Immature natural killer cell (primary cell): ENCODE data around the gene KLHL20. TPM values are rescaled to one million over a fixed set of nuclear protein-coding genes. Genes with fewer than 3 reads are reported as not detected.
"Not testable (repeated sequence)": the region's sequence is repeated elsewhere in the genome, so short reads cannot be mapped to it uniquely, and the experiment has no call there.

Experiments
- DNase-seq, 3 donors: peaks; one replicate each; pipeline ENCODE4 v3.0.0; 2022; ENCODE audit warnings: mixed read lengths in 1 of 3
- H3K27ac Mint-ChIP-seq, 6 donors: one replicate each; pipeline ENCODE4 v1.8.0; 2020; ENCODE audit warnings: mixed read lengths in 6 of 6, mild to moderate bottlenecking in 5 of 6, inconsistent platforms in 4 of 6, moderate library complexity in 3 of 6
- H3K27me3 Mint-ChIP-seq, 3 donors: one replicate each; pipeline ENCODE4 v1.8.0; 2020 to 2021; ENCODE audit warnings: low read depth in 3 of 3, mild to moderate bottlenecking in 3 of 3, mixed read lengths in 3 of 3, moderate library complexity in 3 of 3, inconsistent platforms in 1 of 3
- H3K36me3 Mint-ChIP-seq, 3 donors: one replicate each; pipeline ENCODE4 v1.8.0; 2020; ENCODE audit warnings: mixed read lengths in 3 of 3, inconsistent platforms in 2 of 3, mild to moderate bottlenecking in 2 of 3
- H3K4me1 Mint-ChIP-seq, 2 donors: one replicate each; pipeline ENCODE4 v1.8.0; 2020; ENCODE audit warnings: inconsistent platforms in 2 of 2, mild to moderate bottlenecking in 2 of 2, mixed read lengths in 2 of 2, moderate library complexity in 1 of 2
- H3K4me3 Mint-ChIP-seq, 5 donors: one replicate each; pipeline ENCODE4 v1.8.0; 2020; ENCODE audit warnings: mild to moderate bottlenecking in 5 of 5, mixed read lengths in 5 of 5, inconsistent platforms in 3 of 5, moderate library complexity in 3 of 5
- H3K9me3 Mint-ChIP-seq, 6 donors: one replicate each; pipeline ENCODE4 v1.8.0; 2020; ENCODE audit warnings: mild to moderate bottlenecking in 6 of 6, mixed read lengths in 6 of 6, inconsistent platforms in 4 of 6, moderate library complexity in 3 of 6
- polyA plus RNA-seq, 3 donors: library from polyadenylated mRNA; unstranded; fragments of 300-500 nt; fragmentation: Illumina TruSeq; gene quantifications; one replicate each; pipeline ENCODE4 v1.2.3, GENCODE V29; 2021

Gene KLHL20
- polyA plus RNA-seq, 3 donors from 2014 or later = 13.2 to 19.3 (median 16.6) TPM

- peaks cover 0 to 6% (median 0%) of the 10 kb centered on the region in 6 donors for H3K9me3 Mint-ChIP-seq
- peaks cover 9 to 32% (median 29%) of the 10 kb centered on the region in 3 donors for H3K36me3 Mint-ChIP-seq
- H3K4me3 Mint-ChIP-seq = no peak overlapping the region
- DNase-seq = no peak
- H3K27me3 Mint-ChIP-seq = no peaks in the 10 kb centered on the region
- no peak overlapping the region for H3K27ac Mint-ChIP-seq
- H3K4me1 Mint-ChIP-seq = no peaks in the 10 kb centered on the region
These were observed 53.4 kb downstream of the KLHL20 start for GRCh38 chr1:173768206-173768605.

- Mint-ChIP-seq H3K36me3 (peaks cover 9 to 26% (median 25%) of the 10 kb centered on the region in 3 donors), H3K4me3 (no peak overlapping the region), H3K27ac (peak overlapping the region in 2 of 6 donors; percentile 8 to 53), H3K9me3 (peaks cover 0 to 4% (median 0%) of the 10 kb centered on the region in 6 donors), H3K4me1 (no peaks in the 10 kb centered on the region), H3K27me3 (no peaks in the 10 kb centered on the region)
- DNase-seq = no peak
These were observed 54.0 kb downstream of the KLHL20 start for GRCh38 chr1:173768827-173769226.

- H3K27me3 Mint-ChIP-seq, H3K4me1 Mint-ChIP-seq, H3K9me3 Mint-ChIP-seq, H3K4me3 Mint-ChIP-seq, DNase-seq: not testable (repeated sequence)
- H3K36me3 Mint-ChIP-seq = peaks cover 7 to 24% (median 14%) of the 10 kb centered on the region in 3 donors
- H3K27ac Mint-ChIP-seq = peak overlapping the region in 2 of 6 donors; percentile 14 to 28
These were observed 55.5 kb downstream of the KLHL20 start for GRCh38 chr1:173770330-173770729.

GRCh38 chr1:173771560-173771959, 56.8 kb downstream of the KLHL20 start:
- no peak for DNase-seq
- Mint-ChIP-seq H3K4me3 (no peak overlapping the region), H3K27me3 (no peaks in the 10 kb centered on the region), H3K27ac (no peak overlapping the region), H3K36me3 (peaks cover 9 to 36% (median 14%) of the 10 kb centered on the region in 3 donors), H3K9me3 (no peaks in the 10 kb centered on the region), H3K4me1 (no peaks in the 10 kb centered on the region)

- Mint-ChIP-seq H3K27ac (peak overlapping the region in 1 of 6 donors; percentile 31), H3K4me3 (no peak overlapping the region)
These were observed 60.9 kb downstream of the KLHL20 start for GRCh38 chr1:173775578-173776226.

GRCh38 chr1:173779936-173780335, 65.2 kb downstream of the KLHL20 start:
- peaks cover 0 to 2% (median 0%) of the 10 kb centered on the region in 3 donors for H3K27me3 Mint-ChIP-seq
- DNase-seq = no peak
- peaks cover 23 to 61% (median 28%) of the 10 kb centered on the region in 3 donors for H3K36me3 Mint-ChIP-seq
- no peaks in the 10 kb centered on the region for H3K9me3 Mint-ChIP-seq
- H3K4me3 Mint-ChIP-seq = no peak overlapping the region
- H3K27ac Mint-ChIP-seq = no peak overlapping the region
- H3K4me1 Mint-ChIP-seq = no peaks in the 10 kb centered on the region

More at GRCh38 chr1:173775578-173776226, 60.9 kb downstream of the KLHL20 start:
- no peak for DNase-seq
- Mint-ChIP-seq H3K9me3 (no peaks in the 10 kb centered on the region), H3K27me3 (peaks cover 0 to 2% (median 0%) of the 10 kb centered on the region in 3 donors), H3K4me1 (no peaks in the 10 kb centered on the region), H3K36me3 (peaks cover 16 to 47% (median 28%) of the 10 kb centered on the region in 3 donors)

- Mint-ChIP-seq H3K27ac (no peak overlapping the region), H3K4me1 (no peaks in the 10 kb centered on the region), H3K4me3 (no peak overlapping the region), H3K36me3 (peaks cover 10 to 42% (median 15%) of the 10 kb centered on the region in 3 donors), H3K27me3 (no peaks in the 10 kb centered on the region), H3K9me3 (no peaks in the 10 kb centered on the region)
- no peak for DNase-seq
These were observed 70.2 kb downstream of the KLHL20 start for GRCh38 chr1:173784997-173785396.

- Mint-ChIP-seq H3K4me1 (no peaks in the 10 kb centered on the region), H3K27me3 (peaks cover 0 to 2% (median 0%) of the 10 kb centered on the region in 3 donors), H3K27ac (peak overlapping the region in 1 of 6 donors; percentile 9), H3K36me3 (peaks cover 8 to 20% (median 11%) of the 10 kb centered on the region in 3 donors), H3K4me3 (no peak overlapping the region), H3K9me3 (no peaks in the 10 kb centered on the region)
- no peak for DNase-seq
These were observed 75.1 kb downstream of the KLHL20 start for GRCh38 chr1:173789841-173790240.

- Mint-ChIP-seq H3K4me1 (no peaks in the 10 kb centered on the region), H3K27ac (no peak overlapping the region), H3K4me3 (no peak overlapping the region), H3K27me3 (peaks cover 0 to 2% (median 0%) of the 10 kb centered on the region in 3 donors), H3K9me3 (no peaks in the 10 kb centered on the region), H3K36me3 (peaks cover 4 to 13% (median 9%) of the 10 kb centered on the region in 3 donors)
- DNase-seq = no peak
These were observed 83.3 kb downstream of the KLHL20 start for GRCh38 chr1:173798078-173798477.

- peaks cover 7 to 13% (median 12%) of the 10 kb centered on the region in 3 donors for H3K36me3 Mint-ChIP-seq
- H3K4me3 Mint-ChIP-seq, H3K4me1 Mint-ChIP-seq: not testable (repeated sequence)
These were observed 85.2 kb downstream of the KLHL20 start for GRCh38 chr1:173799995-173800394.

GRCh38 chr1:173802961-173803360, 88.2 kb downstream of the KLHL20 start:
- Mint-ChIP-seq H3K27ac (no peak overlapping the region), H3K27me3 (no peaks in the 10 kb centered on the region), H3K4me3 (no peak overlapping the region), H3K4me1 (no peaks in the 10 kb centered on the region), H3K36me3 (peaks cover 13 to 19% (median 15%) of the 10 kb centered on the region in 3 donors), H3K9me3 (no peaks in the 10 kb centered on the region)
- no peak for DNase-seq

More at GRCh38 chr1:173799995-173800394, 85.2 kb downstream of the KLHL20 start:
- H3K9me3 Mint-ChIP-seq, H3K27me3 Mint-ChIP-seq, DNase-seq, H3K27ac Mint-ChIP-seq: not testable (repeated sequence)

- peak overlapping the region in 1 of 6 donors; percentile 42 for H3K27ac Mint-ChIP-seq
- not testable (repeated sequence) for H3K27me3 Mint-ChIP-seq
These were observed 98.9 kb downstream of the KLHL20 start for GRCh38 chr1:173813654-173814053.

GRCh38 chr1:173818459-173818858, 103.7 kb downstream of the KLHL20 start:
- DNase-seq = no peak
- Mint-ChIP-seq H3K27me3 (no peaks in the 10 kb centered on the region), H3K4me1 (peaks cover 17 to 36% of the 10 kb centered on the region in 2 donors), H3K36me3 (peaks cover 0 to 8% (median 5%) of the 10 kb centered on the region in 3 donors), H3K27ac (peak overlapping the region in 2 of 6 donors; percentile 51 to 65), H3K9me3 (no peaks in the 10 kb centered on the region), H3K4me3 (no peak overlapping the region)

More at GRCh38 chr1:173813654-173814053, 98.9 kb downstream of the KLHL20 start:
- H3K4me3 Mint-ChIP-seq, DNase-seq, H3K9me3 Mint-ChIP-seq: not testable (repeated sequence)
- Mint-ChIP-seq H3K36me3 (peaks cover 11 to 22% (median 15%) of the 10 kb centered on the region in 3 donors), H3K4me1 (peaks cover 5 to 14% of the 10 kb centered on the region in 2 donors)

GRCh38 chr1:173821680-173822079, 106.9 kb downstream of the KLHL20 start:
- H3K9me3 Mint-ChIP-seq = no peaks in the 10 kb centered on the region
- H3K27ac Mint-ChIP-seq = no peak overlapping the region
- no peak for DNase-seq
- peaks cover 0 to 8% (median 5%) of the 10 kb centered on the region in 3 donors for H3K36me3 Mint-ChIP-seq
- peaks cover 33 to 52% of the 10 kb centered on the region in 2 donors for H3K4me1 Mint-ChIP-seq
- no peak overlapping the region for H3K4me3 Mint-ChIP-seq
- H3K27me3 Mint-ChIP-seq = peaks cover 0 to 6% (median 3%) of the 10 kb centered on the region in 3 donors
